HepG2 (cell line): ENCODE measurements around the gene RNASE11. TPM values are rescaled to one million over a fixed set of nuclear protein-coding genes. Genes with fewer than 3 reads are reported as not detected.

ENCODE experiments used
- BRF2 ChIP-seq: sonication (generic); formaldehyde crosslinking; IDR thresholded peaks from 2 replicates; pipeline ENCODE4 v1.8.1; 2022; ENCODE audit warnings: mild to moderate bottlenecking, missing genetic modification reagents
- GMEB2 ChIP-seq: IDR thresholded peaks from 2 replicates; pipeline ENCODE4 v1.6.1; 2016; ENCODE audit warnings: missing biosample characterization, missing genetic modification reagents, low read depth
- HINFP ChIP-seq: sonication (generic); formaldehyde crosslinking; IDR thresholded peaks from 2 replicates; pipeline ENCODE4 v1.4.0; 2020; ENCODE audit warnings: low read depth, mild to moderate bottlenecking, missing genetic modification reagents
- HNRNPLL ChIP-seq: fragments of 200-400 bp; formaldehyde crosslinking; IDR thresholded peaks from 2 replicates; pipeline ENCODE4 v1.6.1; 2017; ENCODE audit warnings: mild to moderate bottlenecking, low read depth, low read length; ENCODE audit not compliant: poor library complexity, severe bottlenecking
- JARID2 ChIP-seq: sonication (generic); formaldehyde crosslinking; IDR thresholded peaks from 2 replicates; pipeline ENCODE4 v1.8.1; 2023; ENCODE audit warnings: missing genetic modification reagents, inconsistent platforms; ENCODE audit not compliant: insufficient replicate concordance
- SNAPC4 ChIP-seq: sonication (generic); formaldehyde crosslinking; IDR thresholded peaks from 2 replicates; pipeline ENCODE4 v1.4.0; 2020; ENCODE audit warnings: mild to moderate bottlenecking, missing genetic modification reagents
- SP1 ChIP-seq, 2 experiments: fragments of 450-650 bp in 1 of 2; sonication (generic) in 1 of 2; formaldehyde crosslinking in 1 of 2; IDR thresholded peaks; 2 replicates each; pipeline versions ENCODE4 v1.4.0 to v1.6.1; 2016 to 2020; ENCODE audit warnings: missing genetic modification reagents in 1 of 2
- STAT5B ChIP-seq: sonication (generic); formaldehyde crosslinking; IDR thresholded peaks from 2 replicates; pipeline ENCODE4 v1.4.0; 2020; ENCODE audit warnings: missing genetic modification reagents
- XBP1 ChIP-seq: sonication (generic); formaldehyde crosslinking; IDR thresholded peaks from 2 replicates; pipeline ENCODE4 v1.5.0; 2020; ENCODE audit warnings: missing genetic modification reagents
- ZEB1 ChIP-seq: IDR thresholded peaks from 2 replicates; pipeline ENCODE4 v1.6.1; 2012; ENCODE audit warnings: mild to moderate bottlenecking, low read depth, inconsistent platforms; ENCODE audit not compliant: insufficient replicate concordance
- ZNF280B ChIP-seq: sonication (generic); formaldehyde crosslinking; IDR thresholded peaks from 2 replicates; pipeline ENCODE4 v1.5.0; 2020; ENCODE audit warnings: missing genetic modification reagents, mild to moderate bottlenecking, borderline replicate concordance
- ZNF350 ChIP-seq: sonication (generic); formaldehyde crosslinking; IDR thresholded peaks from 2 replicates; pipeline ENCODE4 v1.4.0; 2020; ENCODE audit warnings: mild to moderate bottlenecking, low read depth, missing genetic modification reagents, borderline replicate concordance
- ZNF547 ChIP-seq: sonication (generic); formaldehyde crosslinking; IDR thresholded peaks from 2 replicates; pipeline ENCODE4 v1.5.1; 2020; ENCODE audit warnings: mild to moderate bottlenecking, missing genetic modification reagents
- ZNF770 ChIP-seq: sonication (generic); formaldehyde crosslinking; IDR thresholded peaks from 2 replicates; pipeline ENCODE4 v1.5.0; 2020; ENCODE audit warnings: mild to moderate bottlenecking, missing genetic modification reagents
- polyA plus RNA-seq, 8 experiments: library from polyadenylated mRNA; depleted of rRNA in 3 of 8; stranded (reverse) in 7 of 8; unstranded in 1 of 8; fragments of >200 nt; fragmentation: Illumina TruSeq in 4 of 8; extraction: Trizol in 4 of 8; gene quantifications; 2 replicates each; pipeline versions ENCODE4 v1.2.1 to v1.2.3, GENCODE V29; 2011 to 2016; ENCODE audit warnings: low read depth in 4 of 8, missing spikeins in 1 of 8, mixed read lengths in 1 of 8; ENCODE audit not compliant: insufficient read depth in 1 of 8
- total RNA-seq, 5 experiments: library from RNA; depleted of rRNA; stranded (reverse); fragments of >200 nt; fragmentation: Illumina TruSeq; extraction: Trizol; gene quantifications; 2 replicates each; pipeline ENCODE4 v1.2.3, GENCODE V29; 2016; ENCODE audit warnings: low read depth in 1 of 5

RNASE11 gene
- total and polyA plus RNA-seq, 2 of the 13 experiments (the other 11 are each of a cell fraction or from before 2014, with no cell fraction given) = not detected

- no peak for TF ChIP-seq SP1 (IDR thresholded peaks at IDR 0.05)
- peak; percentile 38; the same call in 1 of the 2 replicates for TF ChIP-seq SP1 (CRISPR knock-in tag; IDR thresholded peaks at IDR 0.05)
- TF ChIP-seq ZNF280B (CRISPR knock-in tag) = peak; percentile 81; the same call in 1 of the 2 replicates
- no peak for TF ChIP-seq XBP1 (CRISPR knock-in tag)
- no peak for TF ChIP-seq STAT5B
- TF ChIP-seq JARID2 = no peak
- peak; percentile 77; the same call in 1 of the 2 replicates for TF ChIP-seq BRF2 (CRISPR knock-in tag)
- no peak for TF ChIP-seq ZNF770
- peak; percentile 14 for TF ChIP-seq HNRNPLL
- TF ChIP-seq ZNF350 (CRISPR knock-in tag) = peak; percentile 59
- TF ChIP-seq SNAPC4 (CRISPR knock-in tag) = peak; percentile 90
- no peak for TF ChIP-seq ZNF547 (CRISPR knock-in tag)
- peak; percentile 47 for TF ChIP-seq ZEB1
- TF ChIP-seq GMEB2 (CRISPR knock-in tag) = 0 out of 2 replicates have a peak, but pooled peaks have one; percentile 22
- TF ChIP-seq HINFP (CRISPR knock-in tag) = no peak
These were observed 21.6 kb upstream of the RNASE11 start (continued) for GRCh38 chr14:20609215-20610001.
